ENCODE measurements around the gene ITIH4. TPM values are rescaled to one million over a fixed set of nuclear protein-coding genes. Genes with fewer than 3 reads are reported as not detected.

ITIH4 gene
- total RNA-seq, 1 donor from 2014 or later, result 23.7 TPM

GRCh38 chr3:52809662-52810377 lies 20.7 kb downstream of the ITIH4 start:
- Histone ChIP-seq H3K27ac (no peak overlapping the region), H3K4me1 (no peaks in the 10 kb centered on the region), H3K4me3 (no peak overlapping the region), H3K36me3 (no peaks in the 10 kb centered on the region), H3K27me3 (ENCODE audit: low read depth) (no peaks in the 10 kb centered on the region), H3K9me3 (no peaks in the 10 kb centered on the region)
- ATAC-seq (no peak), DNase-seq (no peak)
- intact Hi-C loops (cut with DNase I), result no loop called here
- no peak for TF ChIP-seq CTCF (IDR thresholded peaks at IDR 0.05)

- Histone ChIP-seq H3K4me1 (no peaks in the 10 kb centered on the region), H3K4me3 (no peak overlapping the region), H3K36me3 (no peaks in the 10 kb centered on the region), H3K9me3 (no peaks in the 10 kb centered on the region), H3K27me3 (ENCODE audit: low read depth) (no peaks in the 10 kb centered on the region), H3K27ac (no peak overlapping the region)
- DNase-seq (no peak), ATAC-seq (no peak)
- no peak for TF ChIP-seq CTCF (IDR thresholded peaks at IDR 0.05)
- intact Hi-C loops (cut with DNase I), result no loop called here
Measured at GRCh38 chr3:52809149-52809548, 21.3 kb downstream of the ITIH4 start.

DNA sequence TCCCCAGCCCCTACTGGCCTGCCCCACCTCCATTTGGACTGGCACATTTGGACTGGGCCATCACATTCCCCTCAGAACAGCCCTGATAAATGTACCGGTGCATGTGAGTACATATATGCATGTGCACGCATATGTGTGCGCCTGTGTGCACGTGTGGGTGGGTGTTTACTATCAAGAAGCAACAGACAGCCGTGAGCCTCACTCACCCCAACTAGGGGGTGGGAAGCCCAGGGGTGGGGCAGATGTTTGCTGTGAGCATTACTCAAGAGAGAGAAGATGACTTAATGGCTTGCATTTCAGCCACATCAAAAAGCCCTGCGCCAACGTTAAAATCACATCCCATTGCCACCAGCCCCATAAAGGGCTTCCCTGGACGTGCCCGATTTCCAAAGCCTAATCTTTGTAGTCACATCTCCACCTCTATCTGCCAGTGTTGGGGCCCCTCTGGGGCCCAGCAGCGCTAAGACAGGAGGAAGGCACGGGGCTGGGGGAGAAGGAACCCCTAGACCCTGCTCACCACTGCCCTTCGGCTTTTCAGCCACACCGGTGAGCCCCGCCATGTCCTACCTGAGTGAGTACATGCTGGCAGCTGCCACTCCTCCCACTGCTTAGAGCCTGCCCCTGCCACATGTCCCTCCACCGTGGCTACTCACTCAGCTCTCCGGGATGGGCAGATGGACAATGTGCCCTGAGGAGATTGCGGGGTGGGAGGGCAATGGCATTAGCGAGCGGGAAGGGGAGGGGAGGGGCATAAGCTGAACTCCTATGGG lies 25.0 kb downstream of the ITIH4 start:
- H3K9me3 ChIP-seq, result no peaks in the 10 kb centered on the region
- intact Hi-C loops (cut with DNase I), result no loop called here
- no peak overlapping the region for H3K4me3 ChIP-seq
- H3K27me3 ChIP-seq (ENCODE audit: low read depth), result no peaks in the 10 kb centered on the region
- no peaks in the 10 kb centered on the region for H3K4me1 ChIP-seq
- ATAC-seq (no peak), DNase-seq (no peak)
- H3K36me3 ChIP-seq, result no peaks in the 10 kb centered on the region
- no peak for TF ChIP-seq CTCF (IDR thresholded peaks at IDR 0.05)
- H3K27ac ChIP-seq, result no peak overlapping the region

DNA sequence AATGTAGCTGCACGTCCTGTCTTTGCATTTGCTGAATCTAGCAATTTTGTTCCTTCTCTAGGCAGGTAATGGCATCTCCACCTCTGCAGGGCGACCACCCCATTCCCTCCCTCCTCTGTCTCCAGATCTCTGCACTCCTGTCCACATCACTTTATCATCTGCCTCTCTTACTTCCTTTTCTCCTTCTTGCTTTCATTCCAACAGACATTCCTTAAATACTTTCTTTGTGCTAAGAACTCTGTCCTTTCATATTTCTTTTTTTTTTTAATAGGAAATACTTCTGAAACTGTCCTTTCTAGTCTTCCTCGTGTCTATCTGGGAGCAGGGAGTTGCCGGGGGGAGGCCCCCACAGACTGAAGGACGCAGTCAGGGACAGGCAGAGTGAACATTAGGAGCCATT lies 28.6 kb downstream of the ITIH4 start:
- Histone ChIP-seq H3K9me3 (no peaks in the 10 kb centered on the region), H3K4me3 (no peak overlapping the region), H3K27ac (no peak overlapping the region), H3K27me3 (ENCODE audit: low read depth) (no peaks in the 10 kb centered on the region), H3K36me3 (no peaks in the 10 kb centered on the region), H3K4me1 (no peaks in the 10 kb centered on the region)
- TF ChIP-seq CTCF (IDR thresholded peaks at IDR 0.05), result no peak
- DNase-seq (no peak), ATAC-seq (no peak)
- intact Hi-C loops (cut with DNase I), result no loop called here

GRCh38 chr3:52800079-52800478 lies 30.4 kb downstream of the ITIH4 start:
- intact Hi-C loops (cut with DNase I), result no loop called here
- no peak for ATAC-seq
- no peak for DNase-seq
- TF ChIP-seq CTCF (IDR thresholded peaks at IDR 0.05), result no peak
- Histone ChIP-seq H3K9me3 (no peaks in the 10 kb centered on the region), H3K27ac (no peak overlapping the region), H3K36me3 (no peaks in the 10 kb centered on the region), H3K27me3 (ENCODE audit: low read depth) (no peaks in the 10 kb centered on the region), H3K4me3 (no peak overlapping the region), H3K4me1 (no peaks in the 10 kb centered on the region)
